GM12874 (cell line): ENCODE measurements around the gene FBXW7.

Source experiments
- CTCF ChIP-seq: IDR thresholded peaks from 2 replicates; pipeline ENCODE4 v1.5.1; 2011; ENCODE audit warnings: low read depth, mild to moderate bottlenecking, control low read depth, low read length, moderate library complexity; ENCODE audit not compliant: insufficient read depth

Gene FBXW7

GRCh38 chr4:152273343-152273742, 262.5 kb downstream of the FBXW7 start:
- no peak for TF ChIP-seq CTCF
